HG02885 (cell line): Measurements from ENCODE around the gene CANT1.
"Not testable (repeated sequence)": the region's sequence is repeated elsewhere in the genome, so short reads cannot be mapped to it uniquely, and the experiment has no call there.

Experiments used
- ATAC-seq: cut with Tn5 transposase; IDR thresholded peaks from one replicate; pipeline ENCODE4 v1.9.1; 2021; ENCODE audit warnings: mild to moderate bottlenecking; ENCODE audit not compliant: unreplicated experiment, poor library complexity

Gene CANT1

GRCh38 chr17:78966123-78966813, 43.3 kb downstream of the CANT1 start:
- no peak for ATAC-seq

DNA sequence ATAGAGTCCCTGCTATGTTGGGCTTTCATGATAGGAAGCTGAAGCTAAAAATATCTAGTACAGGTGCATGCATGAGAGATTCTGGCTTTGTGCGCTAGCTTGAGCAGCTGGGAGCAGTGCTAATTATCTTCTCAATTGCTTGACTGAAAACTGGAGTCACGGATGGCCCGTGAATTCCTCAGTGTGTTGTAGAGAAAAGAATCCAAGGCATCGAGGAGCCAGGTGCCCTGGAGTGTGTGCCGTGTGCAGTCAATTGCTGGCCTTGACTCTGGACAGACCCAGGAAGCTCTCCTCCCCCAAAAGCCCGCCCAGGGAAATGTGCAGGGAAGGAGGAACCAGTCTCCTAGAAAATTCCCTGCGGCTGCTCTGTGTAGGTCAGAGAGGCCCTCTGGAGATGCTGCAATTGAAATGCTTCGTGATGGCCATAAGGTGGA, 44.1 kb downstream of the CANT1 start:
- ATAC-seq: no peak

GRCh38 chr17:78963378-78963777, 46.2 kb downstream of the CANT1 start:
- no peak for ATAC-seq

DNA sequence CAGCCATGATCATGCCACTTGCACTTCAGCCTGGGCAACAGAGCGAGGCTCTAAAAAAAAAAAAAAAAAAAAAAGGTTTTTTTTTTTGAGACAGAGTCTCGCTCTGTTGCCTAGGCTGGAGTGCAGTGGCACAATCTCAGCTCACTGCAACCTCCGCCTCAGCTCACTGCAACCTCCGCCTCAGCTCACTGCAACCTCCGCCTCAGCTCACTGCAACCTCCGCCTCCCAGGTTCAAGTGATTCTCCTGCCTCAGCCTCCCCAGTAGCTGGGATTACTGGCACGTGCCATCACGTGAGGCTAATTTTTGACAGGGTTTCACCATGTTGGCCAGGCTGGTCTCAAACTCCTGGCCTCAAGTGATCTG, 46.6 kb downstream of the CANT1 start:
- not testable (repeated sequence) for ATAC-seq

DNA sequence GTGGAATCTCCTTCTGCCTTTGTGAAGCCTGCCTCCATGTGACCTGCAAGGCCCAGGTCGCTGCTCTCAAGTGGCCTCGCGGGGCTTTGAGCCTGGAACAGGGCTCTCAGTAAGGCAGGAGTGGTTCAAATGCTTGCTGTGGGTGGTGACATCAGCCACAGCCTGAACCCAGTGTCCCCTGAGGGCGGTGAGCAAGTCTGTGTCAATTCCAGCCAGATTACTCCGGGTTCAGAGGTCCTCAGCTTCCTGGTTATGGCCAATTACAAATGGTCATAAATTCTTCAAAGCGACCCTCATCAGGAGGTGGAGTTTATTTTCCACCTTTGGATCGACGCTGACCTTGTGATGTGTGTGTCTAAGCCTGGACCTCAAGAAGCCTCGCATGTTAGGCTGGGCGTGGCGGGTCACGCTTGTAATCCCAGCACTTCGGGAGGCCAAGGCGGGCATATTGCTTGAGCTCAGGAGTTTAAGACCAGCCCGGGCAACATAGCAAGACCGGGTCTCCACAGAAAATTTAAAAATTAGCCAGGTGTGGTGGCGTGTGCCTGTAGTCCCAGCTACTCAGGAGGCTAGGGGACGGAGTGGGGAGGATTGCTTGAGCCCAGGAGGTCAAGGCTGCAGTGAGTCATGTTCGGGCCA, 47.1 kb downstream of the CANT1 start:
- ATAC-seq: no peak

DNA sequence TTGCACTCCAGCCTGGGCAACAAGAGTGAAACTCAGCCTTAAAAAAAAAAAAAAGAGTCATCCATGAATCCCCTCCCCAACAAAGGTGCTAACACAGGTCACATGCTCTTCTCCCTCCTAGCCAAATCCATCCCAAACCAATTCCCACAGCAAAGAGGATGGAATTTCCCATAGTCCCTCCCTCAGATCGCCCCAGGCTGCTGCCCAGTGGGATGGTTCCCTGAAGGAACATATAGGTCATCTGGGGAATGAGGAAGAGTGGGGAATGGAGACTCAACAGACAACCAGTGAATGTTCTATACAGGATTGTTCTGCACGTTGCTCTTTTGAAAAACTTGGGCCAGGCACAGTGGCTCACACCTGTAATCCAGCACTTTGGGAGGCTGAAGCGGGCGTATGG, 48.0 kb downstream of the CANT1 start:
- ATAC-seq: no peak

GRCh38 chr17:78960928-78961327, 48.6 kb downstream of the CANT1 start:
- no peak for ATAC-seq

DNA sequence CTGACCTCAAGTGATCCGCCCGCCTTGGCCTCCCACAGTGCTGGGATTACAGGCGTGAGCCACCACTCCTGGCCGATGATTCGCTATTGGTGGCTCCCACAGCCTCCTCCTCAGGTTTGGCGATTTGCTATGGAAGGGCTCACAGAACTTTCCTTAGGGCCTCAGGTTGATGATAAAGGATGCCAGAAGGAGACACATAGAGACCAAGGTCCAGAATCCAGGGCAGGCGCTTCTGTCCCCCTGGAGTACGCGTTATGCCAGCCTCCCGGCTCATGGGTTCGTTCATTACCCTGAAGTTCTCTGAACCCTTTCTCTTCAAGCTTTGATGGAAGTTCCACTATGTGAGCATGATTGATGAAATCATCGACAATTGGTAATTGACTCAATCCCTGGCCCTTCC, 49.8 kb downstream of the CANT1 start:
- no peak for ATAC-seq

DNA sequence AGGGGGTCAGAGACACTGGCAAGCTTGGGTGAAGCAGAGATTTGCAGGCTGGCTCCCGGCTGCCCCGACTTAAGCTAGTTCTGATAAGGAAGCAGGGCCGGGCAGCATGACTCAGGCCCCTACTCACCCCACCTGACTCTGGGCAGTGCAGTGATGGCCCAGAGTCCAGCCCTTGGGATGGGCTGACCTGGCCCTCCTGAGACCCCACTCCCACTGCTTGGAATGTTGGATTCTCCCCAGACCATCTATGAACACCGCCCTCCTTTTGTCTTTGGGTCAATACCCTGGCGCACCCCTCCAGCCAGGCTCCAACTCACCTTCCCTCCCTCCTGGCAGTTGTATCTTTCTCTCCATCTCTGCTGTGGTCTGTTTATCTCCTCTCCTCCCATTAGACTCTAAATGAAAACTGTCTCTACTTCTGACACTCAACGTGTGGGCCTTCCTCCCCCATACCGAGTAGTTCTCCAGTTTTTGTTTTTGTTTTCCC, 50.9 kb downstream of the CANT1 start:
- ATAC-seq: no peak

DNA sequence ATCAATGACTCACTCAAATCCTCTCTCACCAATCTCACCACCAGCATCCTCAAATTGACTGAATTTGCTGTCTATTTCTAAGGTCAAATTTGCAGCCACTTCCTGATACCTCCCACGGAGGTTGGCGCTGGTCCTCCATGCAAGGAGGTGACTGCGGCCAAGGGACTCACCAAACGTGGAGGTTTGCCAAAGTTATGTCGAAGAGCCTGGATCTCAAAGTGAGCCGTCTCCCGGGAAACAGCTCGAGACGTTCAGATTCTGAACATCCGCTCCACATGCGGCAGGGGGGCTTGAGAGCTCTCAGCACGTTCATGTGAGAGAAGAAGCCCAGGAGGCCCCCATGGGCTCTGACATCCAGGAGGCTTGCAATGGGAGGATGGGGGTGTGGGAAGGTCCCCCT, 52.4 kb downstream of the CANT1 start:
- no peak for ATAC-seq

DNA sequence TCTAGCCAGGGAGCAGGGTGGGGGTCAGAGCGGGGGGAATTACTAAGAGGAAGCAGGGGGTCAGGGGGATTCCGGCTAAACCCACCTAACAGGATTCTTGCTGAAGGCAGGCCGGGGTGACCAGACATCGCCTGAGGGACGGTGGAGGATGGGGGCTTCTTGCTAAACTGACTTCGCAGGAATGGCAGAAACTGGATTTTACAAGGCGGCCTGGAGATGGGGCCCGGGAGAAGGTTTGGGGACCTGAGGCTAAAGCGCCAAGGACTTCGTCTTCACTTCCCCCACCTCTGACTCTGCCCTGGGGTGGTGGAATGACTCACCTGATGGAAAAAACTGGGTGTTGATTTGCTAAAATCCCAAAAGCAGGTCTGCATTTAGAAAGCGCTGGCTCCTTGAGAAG, 53.3 kb downstream of the CANT1 start:
- ATAC-seq: no peak

- ATAC-seq: no peak
Observed at GRCh38 chr17:78954684-78955083, 54.9 kb downstream of the CANT1 start.

DNA sequence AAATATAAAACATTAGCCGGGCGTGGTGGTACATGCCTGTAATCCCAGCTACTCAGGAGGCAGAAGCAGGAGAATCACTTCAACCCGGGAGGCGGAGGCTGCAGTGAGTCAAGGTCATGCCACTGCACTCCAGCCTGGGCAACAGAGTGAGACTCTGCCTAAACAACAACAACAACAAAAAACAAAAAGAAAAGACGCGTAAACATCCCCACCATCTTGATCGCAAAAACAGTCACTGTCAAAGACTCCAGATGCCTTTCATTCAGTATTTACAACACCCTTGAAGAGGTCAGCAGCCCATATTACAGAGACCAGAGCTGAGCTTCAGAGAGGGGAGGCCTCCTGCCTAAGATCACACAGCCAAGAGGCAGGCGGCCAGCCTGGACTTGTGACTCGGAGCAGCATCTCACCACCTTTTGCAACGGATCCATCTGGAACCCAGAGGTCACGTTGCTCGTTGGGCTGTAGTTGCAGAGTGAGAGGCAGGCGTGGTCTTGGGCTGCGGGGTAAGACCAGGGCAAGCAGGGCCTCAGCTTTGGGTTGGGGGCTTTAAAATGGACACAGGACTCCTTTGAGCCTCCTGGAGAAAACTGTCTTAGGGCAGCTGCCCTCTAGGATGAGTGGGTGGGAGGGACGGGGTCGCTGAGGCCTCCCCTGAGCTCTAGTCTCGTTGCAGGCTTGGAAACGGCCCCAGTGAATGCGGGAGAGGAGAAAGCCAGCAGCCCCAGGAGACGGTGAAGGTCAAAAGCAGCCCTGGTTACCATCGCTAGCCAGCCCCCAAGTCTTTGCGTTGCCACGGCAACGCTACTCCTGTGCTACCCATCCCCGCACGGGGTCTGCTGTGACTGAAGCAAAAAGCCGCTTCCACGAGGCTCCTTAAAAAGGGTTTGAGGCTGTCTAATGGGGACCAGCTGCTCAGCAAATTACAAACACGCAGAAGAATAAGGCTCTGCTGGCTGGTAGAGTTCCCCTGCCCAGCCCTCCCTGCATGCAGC, 55.9 kb downstream of the CANT1 start:
- no peak for ATAC-seq

DNA sequence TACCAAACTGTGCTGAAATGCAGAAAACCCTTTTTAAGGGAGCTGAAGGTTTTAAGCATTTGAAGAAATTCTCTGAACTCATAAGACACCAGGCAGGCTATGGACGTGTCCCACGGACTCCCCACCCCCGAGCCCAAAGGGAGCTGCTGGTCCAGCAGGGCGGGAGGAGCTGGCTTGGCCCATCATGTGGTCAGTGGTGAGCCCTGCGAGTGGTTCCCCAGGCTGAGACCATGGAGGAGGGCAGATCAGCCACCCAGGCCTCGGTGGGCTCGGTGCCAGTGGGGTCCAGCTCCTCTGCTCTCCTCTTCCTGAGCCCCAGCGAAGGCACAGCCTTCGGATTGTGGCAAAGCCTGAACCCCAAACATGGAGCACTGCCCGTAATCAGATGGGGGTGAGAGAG, 56.9 kb downstream of the CANT1 start:
- no peak for ATAC-seq

GRCh38 chr17:78951967-78952551, 57.5 kb downstream of the CANT1 start:
- ATAC-seq: no peak

- ATAC-seq: no peak
Observed at GRCh38 chr17:78950870-78951269, 58.7 kb downstream of the CANT1 start.

- no peak for ATAC-seq
Observed at GRCh38 chr17:78947235-78948149, 62.1 kb downstream of the CANT1 start.

DNA sequence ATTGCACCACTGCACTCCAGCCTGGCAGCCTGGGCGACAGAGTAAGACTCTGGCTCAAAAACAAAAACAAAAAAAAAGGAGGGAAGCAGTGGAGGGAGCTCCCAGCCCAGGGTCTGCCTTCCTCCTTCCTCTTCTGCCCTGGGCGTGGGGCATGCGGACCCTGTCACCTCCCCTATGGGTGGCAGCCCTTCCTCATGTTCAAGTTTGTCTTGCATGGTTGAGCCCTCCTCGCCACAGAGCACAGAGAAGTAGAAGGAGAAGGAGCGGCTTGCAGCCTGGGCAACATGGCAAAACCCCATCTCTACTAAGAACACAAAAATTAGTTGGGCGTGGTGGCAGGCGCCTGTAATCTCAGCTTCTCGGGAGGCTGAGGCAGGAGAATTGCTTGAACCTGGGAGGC, 62.9 kb downstream of the CANT1 start:
- ATAC-seq: no peak

DNA sequence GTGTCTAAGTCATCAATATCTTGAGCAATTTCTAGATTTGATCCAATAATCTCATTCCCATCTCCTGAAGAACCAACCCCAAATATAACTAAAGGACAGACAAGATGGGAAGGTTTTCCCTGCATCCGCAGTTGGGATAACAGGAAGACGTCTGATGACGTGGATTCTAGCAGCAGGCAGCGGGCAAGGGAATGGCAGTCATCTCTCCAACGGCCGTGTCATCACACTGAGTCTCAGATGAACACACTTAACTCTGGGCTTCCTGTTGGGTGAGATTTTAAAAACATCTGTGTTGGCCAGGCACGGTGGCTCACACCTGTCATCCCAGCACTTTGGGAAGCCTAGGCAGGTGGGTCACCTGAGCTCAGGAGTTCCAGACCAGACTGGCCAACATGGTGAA, 63.4 kb downstream of the CANT1 start:
- no peak for ATAC-seq

- not testable (repeated sequence) for ATAC-seq
Observed at GRCh38 chr17:78945455-78945854, 64.1 kb downstream of the CANT1 start.
